ENCODE results near the gene CCNDBP1. TPM values are rescaled to one million over a fixed set of nuclear protein-coding genes. Genes with fewer than 3 reads are reported as not detected.

Gene CCNDBP1
- total and polyA plus RNA-seq, 2 of the 8 experiments (the other 6 are each of a cell fraction or from before 2014, with no cell fraction given), result 23.4 to 29.0 TPM

GRCh38 chr15:43218908-43219706 is 33.9 kb downstream of the CCNDBP1 start (continued):
- no peak for TF ChIP-seq POU5F1 (IDR thresholded peaks at IDR 0.05; ENCODE audit: low read depth, low read length)
- no peak for TF ChIP-seq SIN3A (conservative IDR thresholded peaks at IDR 0.05 in 1 of 2, IDR thresholded peaks at IDR 0.05 in 1 of 2; ENCODE audit: low read depth in 1 of 2, low read length in 2 of 2)
- no peak for TF ChIP-seq SIRT6 (IDR thresholded peaks at IDR 0.05; ENCODE audit: low read length)
- no peak for TF ChIP-seq CHD2 (IDR thresholded peaks at IDR 0.05; ENCODE audit: low read length)
- peak; percentile 75 to 80 (median 79) for TF ChIP-seq CTCF (IDR thresholded peaks at IDR 0.05; ENCODE audit: control extremely low read depth in 1 of 3, insufficient read depth in 1 of 3, low read depth in 1 of 3, low read length in 3 of 3)
- peak; percentile 64 for TF ChIP-seq ASH2L (IDR thresholded peaks at IDR 0.05; ENCODE audit: low read length)
- peak; percentile 44; the same call in 1 of the 2 replicates for TF ChIP-seq ATF3 (IDR thresholded peaks at IDR 0.05; ENCODE audit: insufficient read depth, low read depth, low read length)
- TF ChIP-seq JUND (IDR thresholded peaks at IDR 0.05; ENCODE audit: low read length), result peak; percentile 76
- peak; percentile 38 to 54; a peak in 3 of 4 replicates for TF ChIP-seq RAD21 (IDR thresholded peaks at IDR 0.05 in 1 of 2, conservative IDR thresholded peaks at IDR 0.05 in 1 of 2; ENCODE audit: low read depth in 2 of 2, low read length in 2 of 2)

All from H1 (cell line).